ENCODE data around the gene CHST13. TPM values are rescaled to one million over a fixed set of nuclear protein-coding genes. Genes with fewer than 3 reads are reported as not detected.
A peak's percentile ranks its signal among the peaks of the same experiment; 100 is the strongest.

CHST13 gene
- total RNA-seq, 2 donors from 2014 or later = 1.6 to 6.7 TPM

- H3K4me3 Mint-ChIP-seq = peak within 1 kb of the TSS; percentile 80
- H3K4me1 Mint-ChIP-seq = peaks cover 29% of the 10 kb centered on the region
- Histone ChIP-seq H3K27me3 (ENCODE audit: control insufficient read depth, insufficient read depth, low read length, poor library complexity, severe bottlenecking) (no peaks in the 10 kb centered on the region), H3K4me1 (ENCODE audit: control insufficient read depth, insufficient read depth, low read length) (peaks cover 5% of the 10 kb centered on the region), H3K9ac (ENCODE audit: extremely low read depth, low read length, poor library complexity, severe bottlenecking) (peak within 1 kb of the TSS; percentile 59), H3K4me3 (ENCODE audit: low read length) (peak within 1 kb of the TSS; percentile 87), H3K9me3 (ENCODE audit: control insufficient read depth, low read length) (no peaks in the 10 kb centered on the region), H3K27ac (ENCODE audit: low read depth, low read length) (peak within 1 kb of the TSS; percentile 64), H3K36me3 (ENCODE audit: control insufficient read depth, insufficient read depth, low read length) (peaks cover 16% of the 10 kb centered on the region)
- TF ChIP-seq CTCF (conservative IDR thresholded peaks at IDR 0.05) = peak; percentile 54
- H3K36me3 Mint-ChIP-seq (ENCODE audit: low read depth) = peaks cover 13% of the 10 kb centered on the region
- H3K27me3 Mint-ChIP-seq (ENCODE audit: insufficient read depth) = peaks cover 2% of the 10 kb centered on the region
- H3K9me3 Mint-ChIP-seq = no peaks in the 10 kb centered on the region
- H3K27ac Mint-ChIP-seq = peak within 1 kb of the TSS; percentile 92
- peak; percentile 97 for DNase-seq
- WGBS, 2 experiments (ENCODE audit: insufficient coverage in 1 of 2, insufficient read length in 1 of 2) = 0% methylated on average over 16 to 110 of the region's 112 CpGs
Observed at GRCh38 chr3:126475413-126476114, 48.4 kb upstream of the CHST13 start, which contains the start of gene ZXDC. Gene ZXDC (minus strand): TSS chr3:126475891. CDS start chr3:126475865, 26 bp downstream.

GRCh38 chr3:126476166-126477060 lies 47.5 kb upstream of the CHST13 start:
- 31 to 49% methylated on average over 34 to 62 of the region's 66 CpGs for WGBS, 2 experiments (ENCODE audit: insufficient coverage in 1 of 2, insufficient read length in 1 of 2)
- Histone ChIP-seq H3K9me3 (ENCODE audit: control insufficient read depth, low read length) (no peaks in the 10 kb centered on the region), H3K4me3 (ENCODE audit: low read length) (peak overlapping the region; percentile 81), H3K36me3 (ENCODE audit: control insufficient read depth, insufficient read depth, low read length) (peaks cover 8% of the 10 kb centered on the region), H3K9ac (ENCODE audit: extremely low read depth, low read length, poor library complexity, severe bottlenecking) (peak overlapping the region; percentile 47), H3K27me3 (ENCODE audit: control insufficient read depth, insufficient read depth, low read length, poor library complexity, severe bottlenecking) (no peaks in the 10 kb centered on the region), H3K4me1 (ENCODE audit: control insufficient read depth, insufficient read depth, low read length) (peaks cover 5% of the 10 kb centered on the region), H3K27ac (ENCODE audit: low read depth, low read length) (no peak overlapping the region)
- Mint-ChIP-seq H3K27ac (peak overlapping the region; percentile 92), H3K4me1 (peaks cover 29% of the 10 kb centered on the region), H3K4me3 (peak overlapping the region; percentile 80), H3K9me3 (no peaks in the 10 kb centered on the region), H3K27me3 (ENCODE audit: insufficient read depth) (peaks cover 2% of the 10 kb centered on the region), H3K36me3 (ENCODE audit: low read depth) (peaks cover 5% of the 10 kb centered on the region)
- TF ChIP-seq CTCF (conservative IDR thresholded peaks at IDR 0.05) = no peak
- no peak for DNase-seq

DNA sequence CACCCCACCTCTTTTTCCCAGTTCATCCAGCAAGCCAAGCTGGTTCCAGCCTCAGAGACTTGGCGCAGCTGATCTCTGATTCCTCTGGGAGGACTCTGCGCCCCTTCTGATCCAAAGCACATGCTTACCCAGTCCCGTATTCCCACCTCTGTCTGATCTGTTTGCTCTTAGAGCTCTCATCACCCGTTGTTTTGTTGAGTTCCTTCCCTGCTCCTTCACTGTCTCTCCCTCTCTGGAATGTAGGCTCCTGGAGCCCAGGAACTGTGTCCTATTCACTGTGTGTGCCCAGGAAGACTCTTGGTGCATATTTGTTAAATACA lies 46.9 kb upstream of the CHST13 start:
- peak overlapping the region; percentile 92 for H3K27ac Mint-ChIP-seq

More for the DNA sequence above, 46.9 kb upstream of the CHST13 start:
- Histone ChIP-seq H3K4me3 (ENCODE audit: low read length) (no peak overlapping the region), H3K9me3 (ENCODE audit: control insufficient read depth, low read length) (no peaks in the 10 kb centered on the region), H3K27me3 (ENCODE audit: control insufficient read depth, insufficient read depth, low read length, poor library complexity, severe bottlenecking) (no peaks in the 10 kb centered on the region), H3K4me1 (ENCODE audit: control insufficient read depth, insufficient read depth, low read length) (peaks cover 5% of the 10 kb centered on the region), H3K27ac (ENCODE audit: low read depth, low read length) (no peak overlapping the region), H3K9ac (ENCODE audit: extremely low read depth, low read length, poor library complexity, severe bottlenecking) (no peak overlapping the region), H3K36me3 (ENCODE audit: control insufficient read depth, insufficient read depth, low read length) (peaks cover 2% of the 10 kb centered on the region)
- H3K36me3 Mint-ChIP-seq (ENCODE audit: low read depth) = peaks cover 4% of the 10 kb centered on the region
- peak overlapping the region; percentile 80 for H3K4me3 Mint-ChIP-seq
- peaks cover 29% of the 10 kb centered on the region for H3K4me1 Mint-ChIP-seq
- TF ChIP-seq CTCF (conservative IDR thresholded peaks at IDR 0.05) = no peak
- peaks cover 2% of the 10 kb centered on the region for H3K27me3 Mint-ChIP-seq (ENCODE audit: insufficient read depth)
- DNase-seq = peak; percentile 68
- H3K9me3 Mint-ChIP-seq = no peaks in the 10 kb centered on the region
- 72 to 88% methylated on average over 4 of the region's 4 CpGs for WGBS, 2 experiments (ENCODE audit: insufficient coverage in 1 of 2, insufficient read length in 1 of 2)
